HFFc6 (cell line): ENCODE results near the gene ATXN7. TPM values are rescaled to one million over a fixed set of nuclear protein-coding genes. Genes with fewer than 3 reads are reported as not detected.

Experiments used
- DNase-seq: peaks from one replicate; pipeline ENCODE4 v3.0.0-alpha.2; 2018
- H3K27ac Mint-ChIP-seq: 2 replicates; pipeline ENCODE4 v1.8.0; 2020; ENCODE audit warnings: mild to moderate bottlenecking, mixed read lengths
- H3K27me3 Mint-ChIP-seq: 2 replicates; pipeline ENCODE4 v1.8.0; 2021; ENCODE audit warnings: mild to moderate bottlenecking, moderate library complexity, mixed read lengths; ENCODE audit not compliant: insufficient read depth
- H3K36me3 Mint-ChIP-seq: 2 replicates; pipeline ENCODE4 v1.8.0; 2021; ENCODE audit warnings: low read depth, mixed read lengths
- H3K4me1 Mint-ChIP-seq: 2 replicates; pipeline ENCODE4 v1.8.0; 2020; ENCODE audit warnings: low read depth, mixed read lengths
- H3K4me3 Mint-ChIP-seq: 2 replicates; pipeline ENCODE4 v1.8.0; 2020; ENCODE audit warnings: mild to moderate bottlenecking, moderate library complexity, mixed read lengths
- H3K9me3 Mint-ChIP-seq: 2 replicates; pipeline ENCODE4 v1.8.0; 2020; ENCODE audit warnings: mild to moderate bottlenecking, mixed read lengths
- total RNA-seq, 6 experiments: library from RNA; stranded (reverse); fragmentation: NEBNext Ultra II Directional; extraction: Animal tissue kit (Norgen Biotek cat#: 25700); gene quantifications; 2 replicates in 1 of 6; 3 replicates in 5 of 6; pipeline ENCODE4 v1.2.3, GENCODE V29; 2021
- TF ChIP-seq, protein P1 (sequence below): fragments of 200-600 bp; sonication (generic); IDR thresholded peaks from 2 replicates; pipeline ENCODE4 v1.5.0; 2021; ENCODE audit warnings: antibody characterized with exemption, mild to moderate bottlenecking

ATXN7 gene
- total RNA-seq, 6 experiments from 2014 or later: 11.5 to 18.4 (median 15.2) TPM

- H3K27me3 Mint-ChIP-seq: peaks cover 4% of the 10 kb centered on the region; the same call in 1 of the 2 replicates
- no peak overlapping the region for H3K4me3 Mint-ChIP-seq
- H3K9me3 Mint-ChIP-seq: no peaks in the 10 kb centered on the region
- no peak overlapping the region for H3K27ac Mint-ChIP-seq
- TF ChIP-seq, protein P1, sequence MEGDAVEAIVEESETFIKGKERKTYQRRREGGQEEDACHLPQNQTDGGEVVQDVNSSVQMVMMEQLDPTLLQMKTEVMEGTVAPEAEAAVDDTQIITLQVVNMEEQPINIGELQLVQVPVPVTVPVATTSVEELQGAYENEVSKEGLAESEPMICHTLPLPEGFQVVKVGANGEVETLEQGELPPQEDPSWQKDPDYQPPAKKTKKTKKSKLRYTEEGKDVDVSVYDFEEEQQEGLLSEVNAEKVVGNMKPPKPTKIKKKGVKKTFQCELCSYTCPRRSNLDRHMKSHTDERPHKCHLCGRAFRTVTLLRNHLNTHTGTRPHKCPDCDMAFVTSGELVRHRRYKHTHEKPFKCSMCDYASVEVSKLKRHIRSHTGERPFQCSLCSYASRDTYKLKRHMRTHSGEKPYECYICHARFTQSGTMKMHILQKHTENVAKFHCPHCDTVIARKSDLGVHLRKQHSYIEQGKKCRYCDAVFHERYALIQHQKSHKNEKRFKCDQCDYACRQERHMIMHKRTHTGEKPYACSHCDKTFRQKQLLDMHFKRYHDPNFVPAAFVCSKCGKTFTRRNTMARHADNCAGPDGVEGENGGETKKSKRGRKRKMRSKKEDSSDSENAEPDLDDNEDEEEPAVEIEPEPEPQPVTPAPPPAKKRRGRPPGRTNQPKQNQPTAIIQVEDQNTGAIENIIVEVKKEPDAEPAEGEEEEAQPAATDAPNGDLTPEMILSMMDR: no peak
- DNase-seq: no peak
- H3K4me1 Mint-ChIP-seq: peaks cover 51% of the 10 kb centered on the region
- peaks cover 23% of the 10 kb centered on the region for H3K36me3 Mint-ChIP-seq
Observed at GRCh38 chr3:63946753-63947152, 83.1 kb downstream of the ATXN7 start.

GRCh38 chr3:63947594-63947993 is 83.9 kb downstream of the ATXN7 start:
- Mint-ChIP-seq H3K27ac (peak overlapping the region; percentile 79), H3K36me3 (peaks cover 20% of the 10 kb centered on the region), H3K27me3 (peaks cover 4% of the 10 kb centered on the region; the same call in 1 of the 2 replicates), H3K4me3 (no peak overlapping the region), H3K4me1 (peaks cover 58% of the 10 kb centered on the region), H3K9me3 (no peaks in the 10 kb centered on the region)
- no peak for DNase-seq
- TF ChIP-seq, protein P1: no peak

DNA sequence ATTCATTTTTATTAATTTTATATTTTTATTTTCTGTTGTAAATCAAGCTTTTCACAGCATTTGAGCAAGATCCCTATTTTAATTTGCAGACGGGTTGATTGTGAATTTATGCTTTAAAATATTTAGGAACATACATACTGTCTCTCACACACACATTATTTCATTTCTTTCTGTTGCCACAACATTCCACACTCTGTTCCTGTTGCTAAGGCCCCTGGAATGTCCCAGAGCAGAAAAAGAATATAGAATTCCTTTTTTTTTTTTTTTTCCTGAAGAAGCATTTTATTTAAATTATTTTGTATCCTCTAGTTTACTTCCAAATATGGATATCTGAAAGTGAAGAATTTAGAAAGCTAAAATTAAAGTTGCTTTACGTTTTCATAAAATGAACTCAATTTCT is 85.3 kb downstream of the ATXN7 start:
- H3K36me3 Mint-ChIP-seq: peaks cover 17% of the 10 kb centered on the region
- peak overlapping the region; percentile 79 for H3K27ac Mint-ChIP-seq
- H3K4me3 Mint-ChIP-seq: no peak overlapping the region
- TF ChIP-seq, protein P1: no peak
- no peaks in the 10 kb centered on the region; the same call in 1 of the 2 replicates for H3K27me3 Mint-ChIP-seq
- no peaks in the 10 kb centered on the region for H3K9me3 Mint-ChIP-seq
- peak; percentile 65 for DNase-seq
- H3K4me1 Mint-ChIP-seq: peaks cover 70% of the 10 kb centered on the region

DNA sequence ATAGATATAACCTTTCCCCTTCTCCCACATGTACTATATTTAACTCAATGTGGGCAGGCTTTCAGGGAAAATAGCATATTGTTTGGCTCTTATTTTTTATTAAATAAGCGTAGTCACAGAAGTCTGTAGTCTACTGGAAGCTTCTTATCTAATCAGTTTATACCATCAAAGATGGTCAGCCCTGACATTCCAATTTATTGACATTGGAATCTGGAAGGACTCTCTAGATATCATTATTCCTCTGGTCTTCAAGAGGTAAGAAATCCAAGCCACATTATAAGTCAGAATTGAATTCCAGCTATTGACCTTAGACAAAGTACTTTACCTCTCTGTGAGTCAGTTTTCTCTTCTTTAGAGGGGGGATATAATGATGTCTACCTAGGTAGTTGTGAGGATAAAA is 87.0 kb downstream of the ATXN7 start:
- Mint-ChIP-seq H3K4me3 (peak overlapping the region; percentile 31; the same call in 1 of the 2 replicates), H3K36me3 (peaks cover 21% of the 10 kb centered on the region), H3K27ac (peak overlapping the region; percentile 46; the same call in 1 of the 2 replicates), H3K4me1 (peaks cover 68% of the 10 kb centered on the region), H3K27me3 (no peaks in the 10 kb centered on the region), H3K9me3 (no peaks in the 10 kb centered on the region)
- TF ChIP-seq, protein P1: no peak
- DNase-seq: no peak

DNA sequence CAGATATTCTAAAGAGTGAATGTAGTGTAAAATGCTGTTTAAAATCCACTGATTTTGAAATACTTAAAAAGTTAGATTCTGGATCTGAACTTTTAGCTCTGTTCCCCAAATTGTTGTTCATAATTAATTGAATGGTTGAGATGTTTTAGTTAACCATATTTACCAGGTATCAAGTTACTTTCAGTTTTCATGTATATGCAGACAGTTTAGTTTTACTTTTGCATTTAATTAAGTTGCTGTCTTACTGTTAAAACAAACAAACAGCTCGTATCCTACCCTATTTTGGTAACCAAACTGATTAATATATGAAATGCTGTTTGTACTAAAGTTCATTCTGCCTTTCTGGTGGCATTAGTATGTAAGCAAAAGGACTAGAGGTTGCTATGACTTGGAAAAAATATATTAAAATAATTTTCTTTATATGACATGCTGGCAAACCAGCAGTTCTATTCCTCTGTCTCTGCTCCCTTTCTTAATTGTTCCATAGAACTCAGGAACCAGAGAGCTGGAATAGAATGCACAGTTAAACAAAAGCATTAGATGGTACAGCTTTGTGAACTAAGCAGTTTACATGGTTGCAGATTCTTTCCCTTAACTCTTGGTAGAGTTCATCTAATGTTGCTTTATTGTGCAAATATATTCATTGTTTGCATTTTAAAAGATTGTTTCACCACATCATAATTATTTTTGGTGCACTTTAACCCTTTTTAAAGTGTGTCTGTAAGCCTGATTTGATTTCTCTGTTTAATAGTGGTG is 88.0 kb downstream of the ATXN7 start:
- no peak for DNase-seq
- TF ChIP-seq, protein P1: no peak
- H3K4me3 Mint-ChIP-seq: peak overlapping the region; percentile 31; the same call in 1 of the 2 replicates
- H3K27ac Mint-ChIP-seq: peak overlapping the region; percentile 46; the same call in 1 of the 2 replicates
- no peaks in the 10 kb centered on the region for H3K9me3 Mint-ChIP-seq
- H3K27me3 Mint-ChIP-seq: no peaks in the 10 kb centered on the region
- peaks cover 66% of the 10 kb centered on the region for H3K4me1 Mint-ChIP-seq
- peaks cover 21% of the 10 kb centered on the region for H3K36me3 Mint-ChIP-seq
